Spleen (tissue), 7 donors: ENCODE data around the gene TLR9.

Source experiments
- POLR2A ChIP-seq, 3 donors: fragments of 450-650 bp; IDR thresholded peaks; one replicate each; pipeline ENCODE4 v1.5.1; 2017; ENCODE audit warnings: antibody characterized with exemption in 3 of 3, mild to moderate bottlenecking in 1 of 3
- POLR2AphosphoS5 ChIP-seq, 3 donors: sonication (generic); formaldehyde crosslinking; IDR thresholded peaks; one replicate each; pipeline ENCODE4 v1.5.1; 2017; ENCODE audit warnings: antibody characterized with exemption in 3 of 3
- TF ChIP-seq, protein P1 (sequence below), 11 experiments: fragments of 200-600 bp in 7 of 11; fragments of 450-650 bp in 4 of 11; sonication (generic) in 4 of 11; IDR thresholded peaks in 8 of 11; conservative IDR thresholded peaks in 3 of 11; 1 replicate in 7 of 11; 2 replicates in 4 of 11; pipeline versions ENCODE4 v1.4.0 to v1.8.0; 2016 to 2021; ENCODE audit warnings: antibody characterized with exemption in 11 of 11, inconsistent platforms in 4 of 11, mild to moderate bottlenecking in 1 of 11
- donor health status: DM: no; HTN: no; CAD: no; lungs with moderate emphysema.
- donor health status: DM: no; HTN: no; CAD: no.
- donor health status: DM: no; HTN: no; CAD: no.

DNA sequence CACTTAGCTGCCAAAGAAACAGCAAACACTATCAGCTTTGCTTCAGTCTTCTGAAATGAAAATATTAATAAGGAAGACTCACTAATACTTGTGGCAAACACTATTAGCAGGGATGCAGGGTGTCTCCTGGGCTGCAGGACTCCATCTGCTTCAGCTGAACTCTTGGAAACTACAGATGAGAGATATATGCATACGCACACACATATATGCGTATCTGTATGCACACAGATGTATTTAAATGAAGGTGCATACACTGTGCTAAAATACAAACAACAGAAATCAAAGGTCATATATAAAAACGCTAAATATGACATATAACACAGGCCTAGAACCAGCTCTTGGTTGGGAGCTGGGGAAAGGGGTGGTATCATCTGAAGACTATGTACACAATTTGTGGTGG is 30.7 kb upstream of the TLR9 start:
- TF ChIP-seq, protein P1, sequence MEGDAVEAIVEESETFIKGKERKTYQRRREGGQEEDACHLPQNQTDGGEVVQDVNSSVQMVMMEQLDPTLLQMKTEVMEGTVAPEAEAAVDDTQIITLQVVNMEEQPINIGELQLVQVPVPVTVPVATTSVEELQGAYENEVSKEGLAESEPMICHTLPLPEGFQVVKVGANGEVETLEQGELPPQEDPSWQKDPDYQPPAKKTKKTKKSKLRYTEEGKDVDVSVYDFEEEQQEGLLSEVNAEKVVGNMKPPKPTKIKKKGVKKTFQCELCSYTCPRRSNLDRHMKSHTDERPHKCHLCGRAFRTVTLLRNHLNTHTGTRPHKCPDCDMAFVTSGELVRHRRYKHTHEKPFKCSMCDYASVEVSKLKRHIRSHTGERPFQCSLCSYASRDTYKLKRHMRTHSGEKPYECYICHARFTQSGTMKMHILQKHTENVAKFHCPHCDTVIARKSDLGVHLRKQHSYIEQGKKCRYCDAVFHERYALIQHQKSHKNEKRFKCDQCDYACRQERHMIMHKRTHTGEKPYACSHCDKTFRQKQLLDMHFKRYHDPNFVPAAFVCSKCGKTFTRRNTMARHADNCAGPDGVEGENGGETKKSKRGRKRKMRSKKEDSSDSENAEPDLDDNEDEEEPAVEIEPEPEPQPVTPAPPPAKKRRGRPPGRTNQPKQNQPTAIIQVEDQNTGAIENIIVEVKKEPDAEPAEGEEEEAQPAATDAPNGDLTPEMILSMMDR (IDR thresholded peaks at IDR 0.05 in 8 of 11, conservative IDR thresholded peaks at IDR 0.05 in 3 of 11): no peak
- no peak for TF ChIP-seq POLR2A (IDR thresholded peaks at IDR 0.05)
- TF ChIP-seq POLR2AphosphoS5 (IDR thresholded peaks at IDR 0.05): no peak
